GM12891 (cell line): ENCODE results near the gene CD40LG.

ENCODE experiments used
- PAX5 ChIP-seq: IDR thresholded peaks from 2 replicates; pipeline ENCODE4 v1.6.1; 2011; ENCODE audit warnings: low read length, moderate library complexity, mild to moderate bottlenecking; ENCODE audit not compliant: insufficient read depth, severe bottlenecking
- POLR2A ChIP-seq: IDR thresholded peaks from 2 replicates; pipeline ENCODE4 v1.6.1; 2011; ENCODE audit warnings: low read depth, low read length, control low read depth
- POLR2AphosphoS5 ChIP-seq: IDR thresholded peaks from 2 replicates; pipeline ENCODE4 v1.6.1; 2011; ENCODE audit warnings: low read depth, low read length, control low read depth
- POU2F2 ChIP-seq: IDR thresholded peaks from 2 replicates; pipeline ENCODE4 v1.6.1; 2011; ENCODE audit warnings: low read depth, mild to moderate bottlenecking, control low read depth, low read length, moderate library complexity
- SPI1 ChIP-seq: IDR thresholded peaks from 2 replicates; pipeline ENCODE4 v1.6.1; 2011; ENCODE audit warnings: low read depth, low read length, control low read depth
- TAF1 ChIP-seq: IDR thresholded peaks from 2 replicates; pipeline ENCODE4 v1.6.1; 2011; ENCODE audit warnings: low read depth, low read length, control low read depth

DNA sequence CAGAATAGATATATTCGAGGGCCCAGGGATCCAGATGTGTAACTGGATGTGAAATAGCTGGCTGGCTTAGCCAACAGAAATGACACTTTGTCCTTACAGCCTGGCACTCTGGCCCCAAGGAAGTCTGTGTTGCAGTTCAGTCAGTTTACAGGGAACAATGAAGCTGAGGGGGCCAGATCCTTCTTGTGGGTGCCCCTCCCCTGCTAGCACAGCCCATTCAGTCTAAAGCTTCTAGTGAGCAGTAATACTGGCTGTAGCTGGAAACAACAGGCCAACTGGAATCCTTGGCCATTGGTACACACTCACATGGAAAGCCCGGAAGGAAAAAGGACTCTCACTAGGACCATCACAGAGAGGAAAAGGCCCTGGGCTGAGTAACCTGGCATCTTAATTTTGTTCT is 22.7 kb upstream of the CD40LG start:
- TF ChIP-seq POLR2AphosphoS5 (no peak), POLR2A (no peak), TAF1 (no peak), PAX5 (no peak), POU2F2 (no peak), SPI1 (no peak)
